MG63 (cell line): ENCODE results near the gene SNRNP48. TPM values are rescaled to one million over a fixed set of nuclear protein-coding genes. Genes with fewer than 3 reads are reported as not detected.

Experiments
- DNase-seq: peaks from one replicate; pipeline ENCODE4 v3.0.0-alpha.2; 2020
- H3K27me3 ChIP-seq: fragments of 250-450 bp; sonication (Bioruptor Pico); 2 replicates; pipeline ENCODE4 v1.5.1; 2020; ENCODE audit warnings: mild to moderate bottlenecking, moderate library complexity
- H3K36me3 ChIP-seq: fragments of 250-450 bp; sonication (Bioruptor Pico); 2 replicates; pipeline ENCODE4 v1.5.1; 2020; ENCODE audit warnings: mild to moderate bottlenecking, moderate library complexity
- H3K4me3 ChIP-seq: fragments of 250-450 bp; sonication (Bioruptor Pico); 2 replicates; pipeline ENCODE4 v1.5.1; 2020; ENCODE audit warnings: mild to moderate bottlenecking, moderate library complexity
- H3K9me3 ChIP-seq: fragments of 250-450 bp; sonication (Bioruptor Pico); 2 replicates; pipeline ENCODE4 v1.5.1; 2020; ENCODE audit warnings: mild to moderate bottlenecking, moderate library complexity
- total RNA-seq: library from RNA; depleted of rRNA; stranded (reverse); fragments of >200 nt; shearing (Covaris generic); gene quantifications from 2 replicates; pipeline ENCODE4 v1.2.3, GENCODE V29; 2014; ENCODE audit warnings: low replicate concordance

SNRNP48 gene
- total RNA-seq, 1 experiment from 2014 or later: 7.4 TPM

DNA sequence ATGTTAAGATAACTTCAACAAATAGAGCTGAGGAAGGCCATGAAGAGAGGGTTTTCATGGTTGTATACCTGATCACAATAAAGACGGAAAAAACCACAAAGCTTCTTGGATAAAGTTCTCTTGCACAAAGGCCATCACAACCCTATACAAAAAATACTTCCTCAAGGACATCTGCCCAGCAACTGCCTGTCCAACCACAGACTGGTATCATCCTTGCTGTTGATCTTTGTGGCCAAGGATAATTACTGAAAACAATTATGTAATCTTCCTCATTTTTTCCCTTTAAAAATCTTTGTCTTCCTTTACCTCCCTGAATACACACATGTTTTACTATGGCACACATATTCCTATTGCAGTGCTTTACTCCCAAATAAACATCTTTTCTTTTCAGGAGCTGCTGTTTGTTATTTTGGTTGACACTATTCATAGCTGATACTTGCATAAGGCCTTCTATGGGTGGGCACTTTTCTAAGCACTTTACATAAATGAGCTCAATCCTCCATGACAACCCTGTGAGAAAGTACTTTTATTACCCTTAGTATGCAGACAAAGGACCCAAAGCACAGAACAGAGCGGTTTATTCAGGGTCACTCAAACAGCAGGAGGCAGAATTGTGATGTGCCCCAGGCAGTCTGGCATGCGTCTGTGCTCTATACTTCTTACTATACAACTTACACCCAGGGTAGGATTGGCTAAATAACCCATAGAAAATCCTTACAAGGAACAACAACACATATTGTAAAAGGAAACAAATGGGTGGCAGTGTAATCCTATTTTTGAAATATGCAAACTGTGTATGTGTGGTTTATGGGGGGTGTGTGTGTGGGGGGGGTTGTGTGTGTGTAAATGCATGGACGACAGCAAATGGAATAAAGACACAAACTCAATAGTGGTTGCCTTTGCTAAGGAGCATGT, 35.1 kb downstream of the SNRNP48 start:
- DNase-seq: no peak
- Histone ChIP-seq H3K4me3 (no peak overlapping the region), H3K36me3 (no peaks in the 10 kb centered on the region), H3K27me3 (no peaks in the 10 kb centered on the region), H3K9me3 (no peaks in the 10 kb centered on the region)

DNA sequence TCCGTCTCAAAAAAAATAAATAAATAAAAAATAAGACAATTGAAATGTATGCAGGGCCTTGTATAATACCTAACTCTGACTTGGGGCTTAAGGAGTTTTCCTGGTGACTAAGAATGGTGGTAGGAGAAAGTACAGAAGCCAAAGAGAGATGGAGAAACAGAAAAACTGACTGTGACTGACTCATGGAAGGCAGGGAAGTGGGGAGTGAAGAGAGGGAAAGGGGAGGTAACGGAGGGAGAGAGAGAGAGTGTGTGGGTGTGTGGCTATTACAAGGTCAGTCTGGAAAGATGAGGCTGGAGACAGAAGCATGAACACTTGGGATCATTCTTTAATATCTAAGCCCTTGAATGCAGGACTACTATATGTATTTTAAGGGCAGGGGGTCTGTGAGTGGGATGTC, 38.5 kb downstream of the SNRNP48 start:
- Histone ChIP-seq H3K27me3 (no peaks in the 10 kb centered on the region), H3K4me3 (no peak overlapping the region), H3K36me3 (no peaks in the 10 kb centered on the region), H3K9me3 (no peaks in the 10 kb centered on the region)
- peak; percentile 12 for DNase-seq

DNA sequence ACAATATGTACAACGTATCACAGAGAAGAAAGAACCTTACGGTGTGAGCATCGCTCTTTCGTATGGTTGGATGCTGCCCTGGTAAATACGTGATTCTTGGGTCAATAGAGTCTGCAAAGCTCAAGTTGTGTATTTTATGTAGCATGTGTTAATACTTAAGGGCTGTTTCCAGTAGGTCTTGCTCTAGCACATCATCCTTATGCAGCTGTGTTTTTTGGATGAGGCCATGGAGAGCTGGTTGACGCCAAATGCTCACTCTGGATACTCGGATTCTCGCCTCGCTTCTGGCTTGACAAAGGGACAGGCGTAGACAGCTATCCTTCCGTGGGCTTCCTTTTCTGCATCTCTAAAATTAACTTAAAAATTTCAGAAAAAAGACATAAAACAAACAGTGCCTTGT, 38.9 kb downstream of the SNRNP48 start:
- Histone ChIP-seq H3K36me3 (no peaks in the 10 kb centered on the region), H3K9me3 (no peaks in the 10 kb centered on the region), H3K4me3 (no peak overlapping the region), H3K27me3 (no peaks in the 10 kb centered on the region)
- DNase-seq: no peak

DNA sequence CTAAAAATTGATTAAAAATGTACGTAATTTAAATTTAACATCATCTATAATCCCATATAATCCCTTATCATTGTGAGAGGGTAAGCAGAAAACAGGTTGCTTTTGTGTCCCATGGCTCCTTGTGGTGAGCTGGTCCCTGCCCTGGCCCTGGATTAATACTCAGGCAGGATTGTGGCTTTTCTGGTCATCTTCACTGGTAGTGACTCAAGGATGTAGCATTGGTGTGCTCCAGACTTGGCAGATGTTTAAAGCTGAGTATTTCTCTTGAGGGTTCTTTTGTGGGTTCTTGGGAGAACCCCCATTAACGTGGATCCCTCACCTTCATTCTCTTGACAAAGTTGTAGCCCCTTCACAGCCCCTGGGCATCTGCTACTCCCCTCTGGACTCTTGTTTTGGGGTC, 39.3 kb downstream of the SNRNP48 start:
- H3K4me3 ChIP-seq: no peak overlapping the region
- no peaks in the 10 kb centered on the region for H3K9me3 ChIP-seq
- no peak for DNase-seq
- H3K27me3 ChIP-seq: no peaks in the 10 kb centered on the region
- no peaks in the 10 kb centered on the region for H3K36me3 ChIP-seq

DNA sequence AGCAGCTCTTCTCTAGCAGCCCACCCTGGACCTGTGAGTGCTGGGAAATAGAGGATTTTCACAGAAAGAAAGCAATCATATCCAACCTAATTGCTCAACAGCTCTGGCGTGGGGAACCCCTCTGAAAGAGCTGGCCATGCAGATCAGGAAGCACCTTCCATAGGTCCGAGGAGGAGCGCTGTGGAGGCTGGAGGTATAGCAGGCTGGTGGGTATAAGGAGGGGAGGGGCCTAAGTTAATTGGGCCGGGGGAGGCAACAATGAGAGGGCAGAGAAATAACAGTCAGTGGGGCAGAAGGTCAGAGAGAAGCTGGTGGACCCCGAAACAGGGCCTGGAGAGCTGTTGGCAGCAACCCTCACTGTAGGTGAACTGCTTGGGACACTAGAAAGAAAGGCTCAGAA, 40.8 kb downstream of the SNRNP48 start:
- Histone ChIP-seq H3K9me3 (no peaks in the 10 kb centered on the region), H3K4me3 (no peak overlapping the region), H3K36me3 (no peaks in the 10 kb centered on the region), H3K27me3 (no peaks in the 10 kb centered on the region)
- DNase-seq: no peak

DNA sequence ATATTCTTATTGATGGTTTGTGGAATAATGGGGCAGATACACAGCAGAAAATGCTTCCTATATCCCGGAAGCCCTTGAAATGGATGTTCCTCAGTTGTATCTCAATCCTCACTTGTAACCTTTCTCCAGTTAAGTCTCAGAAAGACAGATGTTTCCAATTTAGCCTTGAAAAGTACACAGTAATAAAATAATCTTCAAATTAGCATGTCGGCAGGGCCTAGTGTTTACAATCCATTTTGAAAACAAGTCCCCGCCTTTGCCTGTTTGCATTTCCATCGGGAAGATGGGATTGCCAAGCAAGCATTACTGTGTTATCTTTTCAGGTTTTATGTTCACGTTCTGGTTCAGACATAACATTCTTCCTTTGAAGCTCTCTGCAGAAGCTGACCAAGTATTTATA, 41.5 kb downstream of the SNRNP48 start:
- no peak overlapping the region for H3K4me3 ChIP-seq
- H3K27me3 ChIP-seq: no peaks in the 10 kb centered on the region
- DNase-seq: no peak
- H3K36me3 ChIP-seq: no peaks in the 10 kb centered on the region
- H3K9me3 ChIP-seq: no peaks in the 10 kb centered on the region

DNA sequence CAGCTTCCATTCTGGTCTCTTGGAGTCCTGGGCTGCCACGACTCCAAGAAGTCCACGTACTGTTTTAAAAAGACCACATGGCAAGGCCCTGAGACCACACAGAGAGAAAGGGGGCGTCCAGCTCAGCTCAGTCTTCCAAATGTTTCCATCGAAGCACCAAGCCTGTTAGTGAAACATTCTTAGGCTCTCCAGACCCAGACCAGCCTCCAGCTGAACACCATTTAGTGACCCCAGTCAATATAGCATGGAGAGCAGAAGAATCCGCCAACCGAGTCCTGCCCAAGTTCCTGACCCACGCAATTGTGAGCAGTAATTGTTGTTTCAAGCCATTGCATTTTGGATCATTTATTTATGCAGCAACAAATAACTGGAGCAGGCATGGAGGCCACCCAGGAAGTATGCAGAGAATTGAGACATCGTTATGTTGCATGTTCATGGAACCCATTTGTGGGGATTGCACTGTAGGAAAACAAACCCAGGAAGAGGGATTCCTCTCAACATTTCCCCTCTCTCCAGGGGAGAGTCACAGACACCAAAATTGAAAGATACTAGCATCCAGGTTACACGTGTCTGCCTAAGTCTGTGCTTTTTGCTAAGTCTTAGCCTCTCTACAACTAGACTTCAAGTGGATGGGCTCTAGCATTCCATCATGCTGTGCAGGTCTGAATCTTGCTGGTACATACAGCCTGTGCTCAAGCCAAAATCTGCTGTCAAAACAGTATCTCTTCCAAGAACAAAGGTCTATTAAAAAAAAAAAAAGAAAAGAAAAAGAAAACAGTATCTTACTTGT, 42.7 kb downstream of the SNRNP48 start:
- Histone ChIP-seq H3K27me3 (no peaks in the 10 kb centered on the region), H3K9me3 (no peaks in the 10 kb centered on the region), H3K36me3 (no peaks in the 10 kb centered on the region), H3K4me3 (no peak overlapping the region)
- DNase-seq: no peak

DNA sequence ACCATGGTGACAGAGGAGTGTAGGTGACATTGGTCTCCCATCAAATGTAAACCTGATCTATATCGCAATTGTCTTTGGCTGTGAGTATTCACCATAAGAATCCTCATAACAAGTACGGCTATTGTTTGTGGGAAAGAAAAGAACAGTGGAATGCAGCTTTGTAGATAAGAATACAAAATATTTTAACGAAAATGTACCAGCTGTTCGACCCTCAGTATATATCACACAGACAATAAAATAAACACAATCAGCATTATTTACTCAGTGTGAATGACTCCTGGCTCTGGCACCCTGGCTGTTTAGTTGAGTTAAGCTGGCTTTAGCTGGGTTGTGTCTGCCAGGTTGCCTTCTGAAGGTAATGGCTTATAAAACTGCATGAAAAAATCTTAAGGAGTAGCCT, 43.4 kb downstream of the SNRNP48 start:
- Histone ChIP-seq H3K9me3 (no peaks in the 10 kb centered on the region), H3K27me3 (no peaks in the 10 kb centered on the region), H3K36me3 (no peaks in the 10 kb centered on the region), H3K4me3 (no peak overlapping the region)
- DNase-seq: peak; percentile 51

DNA sequence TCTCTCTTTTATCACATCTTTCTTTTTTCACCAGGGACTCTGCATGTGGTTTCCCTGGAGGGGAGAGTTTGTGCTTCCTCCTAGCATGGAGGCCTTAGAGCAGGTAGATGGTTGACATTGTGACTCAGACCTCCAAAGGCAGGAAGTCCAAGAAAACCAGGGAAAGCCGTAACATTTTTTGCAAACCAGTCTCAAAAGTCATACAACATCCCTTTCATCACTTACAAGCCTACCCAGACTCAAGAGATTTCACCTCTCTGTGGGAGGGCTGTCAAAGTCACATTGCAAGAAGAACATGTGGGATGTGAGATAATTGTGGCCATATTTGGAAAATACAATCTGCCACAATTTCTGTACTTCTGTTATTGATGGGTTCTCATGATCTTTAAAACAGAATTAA, 46.2 kb downstream of the SNRNP48 start:
- Histone ChIP-seq H3K36me3 (no peaks in the 10 kb centered on the region), H3K4me3 (no peak overlapping the region), H3K9me3 (no peaks in the 10 kb centered on the region), H3K27me3 (no peaks in the 10 kb centered on the region)
- no peak for DNase-seq

DNA sequence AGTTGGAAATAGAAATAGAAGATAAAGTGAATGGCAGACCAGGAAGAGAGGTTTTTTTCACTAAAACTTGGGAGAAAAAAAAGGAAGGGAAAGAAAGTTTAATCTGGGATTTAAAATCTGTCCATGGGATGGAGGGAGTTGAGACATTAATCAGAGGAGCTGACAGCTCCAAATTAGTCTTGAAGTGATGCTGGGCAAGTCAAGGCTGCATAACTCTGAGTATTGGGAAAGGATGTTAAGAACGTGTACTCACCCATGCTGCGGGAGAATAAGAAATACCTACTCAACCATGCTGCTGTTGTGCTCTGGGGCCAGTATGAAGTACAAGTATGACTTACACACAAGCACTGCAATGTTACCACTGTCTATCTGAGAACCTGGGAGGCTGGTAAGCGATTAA, 47.5 kb downstream of the SNRNP48 start:
- no peaks in the 10 kb centered on the region for H3K27me3 ChIP-seq
- no peaks in the 10 kb centered on the region for H3K9me3 ChIP-seq
- H3K36me3 ChIP-seq: no peaks in the 10 kb centered on the region
- H3K4me3 ChIP-seq: no peak overlapping the region
- DNase-seq: no peak

DNA sequence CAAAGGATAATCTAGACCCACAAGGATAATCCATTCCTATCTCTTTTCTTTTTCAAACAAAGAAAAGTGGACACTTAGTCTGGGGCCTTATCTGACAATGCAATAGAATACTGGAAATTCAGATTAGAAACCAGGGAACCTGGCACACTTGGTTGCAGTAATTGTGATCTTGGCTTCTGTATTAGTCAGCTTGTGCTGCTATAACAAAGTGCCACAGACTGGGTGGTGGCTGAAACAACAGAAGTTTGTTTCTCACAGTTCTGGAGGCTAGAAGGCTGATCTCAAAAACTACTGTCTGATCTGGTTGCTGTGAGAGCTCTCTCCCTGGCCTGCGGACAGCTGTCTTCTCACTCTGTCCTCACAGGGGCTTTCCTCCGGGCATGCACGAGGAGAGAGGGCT, 49.4 kb downstream of the SNRNP48 start:
- Histone ChIP-seq H3K4me3 (no peak overlapping the region), H3K27me3 (no peaks in the 10 kb centered on the region), H3K36me3 (no peaks in the 10 kb centered on the region), H3K9me3 (no peaks in the 10 kb centered on the region)
- DNase-seq: no peak

DNA sequence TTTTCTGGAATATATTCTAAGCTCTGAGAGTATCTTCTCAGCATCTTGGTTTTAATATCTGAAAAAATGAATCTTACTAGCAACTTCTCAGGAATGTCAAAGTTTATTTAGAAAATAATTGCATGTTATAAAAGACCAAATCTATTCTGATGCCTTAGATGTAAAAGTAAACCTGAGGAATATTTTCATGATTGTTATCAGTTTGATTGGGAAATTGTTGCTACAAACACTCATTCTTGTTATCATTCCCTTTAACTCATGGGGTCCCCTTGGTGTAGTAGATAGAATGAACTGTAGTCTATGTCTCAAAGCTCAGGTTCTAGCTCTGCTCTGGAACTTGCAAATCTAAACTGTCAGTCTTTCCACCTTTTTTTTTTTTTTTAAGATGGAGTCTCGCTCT, 50.0 kb downstream of the SNRNP48 start:
- Histone ChIP-seq H3K9me3 (no peaks in the 10 kb centered on the region), H3K4me3 (no peak overlapping the region), H3K36me3 (no peaks in the 10 kb centered on the region), H3K27me3 (no peaks in the 10 kb centered on the region)
- no peak for DNase-seq

DNA sequence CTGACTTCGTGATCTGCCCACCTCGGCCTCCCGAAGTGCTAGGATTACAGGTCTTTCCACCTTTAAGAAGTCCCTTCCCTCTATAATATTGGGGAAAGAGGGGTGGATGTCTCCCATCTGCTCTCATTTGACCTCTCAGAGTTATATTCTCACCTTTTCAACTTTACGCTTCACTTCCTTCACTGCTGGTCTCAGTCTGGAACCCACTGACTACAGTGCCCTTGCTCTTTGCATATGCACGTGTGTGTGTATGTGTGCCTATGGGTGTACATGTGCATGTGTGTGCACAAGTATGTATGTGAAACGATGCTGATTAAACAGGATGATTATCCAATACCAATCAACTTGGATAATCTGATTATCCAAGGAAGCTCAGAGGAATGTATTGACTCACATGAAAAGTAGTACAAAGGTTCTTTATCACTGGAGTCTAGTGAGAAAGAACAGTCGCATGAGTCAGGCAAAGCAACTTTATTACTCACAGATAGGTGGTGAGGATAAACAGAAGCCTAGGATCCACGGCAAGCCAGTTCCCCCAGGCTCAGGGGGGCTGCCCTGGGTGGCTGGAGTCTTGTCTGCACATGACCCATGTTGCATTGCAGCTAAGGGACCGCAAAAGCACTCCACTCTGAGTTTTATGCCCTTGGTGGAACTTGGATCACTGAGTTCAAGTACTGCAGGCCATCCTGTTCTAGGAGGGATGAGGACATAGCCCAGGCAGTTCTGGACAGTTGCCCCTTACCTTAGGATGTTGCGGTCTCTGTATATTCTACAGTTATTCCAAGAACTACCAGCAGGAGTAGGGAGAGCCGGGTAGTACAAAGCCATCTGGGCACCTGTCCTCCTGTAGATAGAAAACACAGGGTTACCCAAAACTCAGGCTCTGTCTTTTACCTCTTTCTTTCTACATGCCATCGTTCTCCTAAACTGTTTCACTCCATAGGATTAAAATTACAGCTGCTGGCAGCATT, 50.9 kb downstream of the SNRNP48 start:
- DNase-seq: peak; percentile 22
- Histone ChIP-seq H3K27me3 (no peaks in the 10 kb centered on the region), H3K36me3 (no peaks in the 10 kb centered on the region), H3K4me3 (no peak overlapping the region), H3K9me3 (no peaks in the 10 kb centered on the region)

DNA sequence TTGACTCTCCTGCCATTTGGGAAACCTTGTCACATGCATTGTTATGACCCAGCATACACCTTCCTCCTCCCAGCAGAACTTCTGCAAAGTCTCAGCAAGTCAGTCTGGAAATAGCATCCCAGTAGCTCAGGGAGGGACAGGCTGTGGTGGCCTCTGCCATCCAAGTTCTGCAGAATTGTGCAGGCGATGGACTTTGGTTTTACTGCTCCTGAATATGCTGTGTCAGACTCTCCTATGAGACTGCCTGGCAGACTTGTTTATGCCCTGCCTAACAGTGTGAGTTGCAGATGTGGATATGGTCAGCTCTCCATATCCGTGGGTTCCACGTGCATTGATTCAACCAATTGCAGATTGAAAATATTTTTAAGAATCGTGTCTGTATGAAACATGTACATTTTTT, 52.8 kb downstream of the SNRNP48 start:
- Histone ChIP-seq H3K36me3 (no peaks in the 10 kb centered on the region), H3K27me3 (no peaks in the 10 kb centered on the region), H3K4me3 (no peak overlapping the region), H3K9me3 (no peaks in the 10 kb centered on the region)
- DNase-seq: no peak

DNA sequence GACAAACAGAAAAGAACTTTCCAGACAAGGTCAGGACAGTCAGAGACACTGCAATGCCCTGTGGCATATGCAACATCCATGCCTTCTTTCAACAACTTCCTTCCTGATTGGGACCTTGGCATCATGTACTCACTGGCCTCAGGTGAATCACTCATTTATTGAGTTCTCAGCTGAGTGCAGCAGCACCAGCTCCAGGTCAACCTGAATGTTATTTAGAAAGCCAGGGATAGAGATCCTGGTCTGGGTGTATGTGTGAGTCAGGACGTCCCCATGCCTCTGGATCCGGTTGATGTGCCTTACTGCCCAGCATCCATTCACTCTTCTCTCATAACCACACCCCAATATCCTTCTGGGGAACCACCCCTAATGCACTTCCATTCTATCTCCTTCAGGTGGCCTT, 54.4 kb downstream of the SNRNP48 start:
- Histone ChIP-seq H3K36me3 (no peaks in the 10 kb centered on the region), H3K4me3 (no peak overlapping the region), H3K9me3 (no peaks in the 10 kb centered on the region), H3K27me3 (no peaks in the 10 kb centered on the region)
- DNase-seq: no peak

DNA sequence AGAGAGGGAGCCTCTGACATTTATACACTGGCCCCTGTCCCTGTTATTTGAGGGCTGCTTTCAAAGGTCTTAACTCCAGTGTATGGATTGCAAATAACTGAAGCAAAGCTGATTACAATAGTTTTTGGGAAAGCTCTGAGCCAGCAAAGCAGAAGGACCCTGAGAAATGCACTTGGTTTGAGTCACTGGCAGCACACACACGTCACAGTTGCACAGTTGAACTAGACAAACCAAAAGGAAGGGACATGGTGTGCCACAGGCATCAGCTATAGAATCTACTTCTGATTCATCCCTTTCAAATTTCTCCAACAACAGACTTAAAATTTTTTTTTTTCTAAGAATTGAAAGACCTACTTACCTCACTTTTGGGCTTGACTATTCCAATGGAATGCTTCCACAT, 56.4 kb downstream of the SNRNP48 start:
- no peaks in the 10 kb centered on the region for H3K36me3 ChIP-seq
- no peaks in the 10 kb centered on the region for H3K9me3 ChIP-seq
- 0 out of 2 replicates have a peak, but pooled peaks cover 2% of the 10 kb centered on the region for H3K27me3 ChIP-seq
- DNase-seq: no peak
- H3K4me3 ChIP-seq: no peak overlapping the region

DNA sequence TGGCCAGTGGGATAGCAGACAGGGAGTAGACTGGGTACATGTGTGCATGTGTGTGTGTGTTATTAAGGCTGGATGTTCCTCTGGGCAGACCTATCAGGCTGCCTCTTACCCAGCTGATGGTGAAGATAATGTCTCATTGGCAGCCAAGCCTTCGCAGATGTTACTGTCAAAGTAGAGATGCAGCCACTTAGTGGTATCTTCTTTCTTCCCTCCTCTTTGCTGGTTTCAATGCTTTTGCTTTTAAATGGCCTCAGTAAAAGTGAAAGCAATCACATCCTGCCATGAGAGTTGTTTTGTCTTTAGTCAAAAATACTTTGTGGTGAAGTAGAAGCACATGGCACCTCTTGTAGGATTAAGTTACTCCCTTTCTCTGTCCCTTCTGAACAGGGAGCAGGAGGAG, 57.5 kb downstream of the SNRNP48 start:
- no peak overlapping the region for H3K4me3 ChIP-seq
- DNase-seq: no peak
- H3K36me3 ChIP-seq: no peaks in the 10 kb centered on the region
- H3K27me3 ChIP-seq: 0 out of 2 replicates have a peak, but pooled peaks cover 2% of the 10 kb centered on the region
- H3K9me3 ChIP-seq: no peaks in the 10 kb centered on the region
